GM19239 (cell line): ENCODE results near the gene CLIC3.

Experiments
- DNase-seq: peaks from one replicate; pipeline ENCODE4 v3.0.0; 2011; ENCODE audit warnings: low spot score; ENCODE audit not compliant: insufficient read length
- FAIRE-seq: peaks from 2 replicates; lab custom pipeline; 2011; peaks lifted over from hg19 to GRCh38; lab: Jason Lieb, UNC

The CLIC3 gene

DNA sequence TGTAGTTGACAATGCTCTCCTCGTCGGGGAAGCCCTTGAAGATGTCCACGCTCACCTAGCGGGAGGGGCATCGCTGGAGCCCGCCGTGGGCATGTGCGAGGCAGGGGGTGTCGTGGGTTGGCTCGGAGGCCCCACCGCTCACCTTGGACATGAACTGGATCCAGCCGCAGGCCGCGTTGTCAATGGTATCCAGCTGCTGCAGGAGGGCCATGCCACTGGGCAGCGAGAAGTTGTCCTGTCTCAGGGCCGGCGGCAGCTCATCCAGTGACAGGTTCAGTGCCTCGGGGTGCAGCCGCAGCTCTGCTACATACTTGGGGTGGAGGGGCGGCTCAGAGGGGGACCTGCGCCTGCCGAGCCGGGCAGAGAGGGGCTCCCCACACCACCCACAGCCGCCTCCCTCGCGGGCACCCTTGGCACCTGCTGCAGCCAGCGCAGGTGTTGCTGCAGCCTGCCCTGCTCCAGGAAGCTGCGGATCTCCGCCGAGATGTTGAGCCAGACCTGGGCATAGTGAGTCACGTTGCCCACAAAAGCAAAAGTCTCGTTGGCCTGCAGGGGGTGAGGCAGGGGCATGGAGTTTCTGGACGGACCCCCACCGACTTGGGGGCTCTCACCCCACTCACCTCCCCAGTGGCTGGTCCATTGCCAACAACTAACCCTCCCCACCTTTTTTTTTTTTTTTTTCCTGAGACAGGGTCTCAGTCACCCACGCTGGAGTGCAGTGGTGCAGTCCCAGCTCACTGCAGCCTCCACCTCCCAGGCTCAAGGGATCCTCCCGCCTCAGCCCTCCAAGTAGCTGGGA lies 22.6 kb upstream of the CLIC3 start:
- FAIRE-seq (no peak), DNase-seq (no peak)

- FAIRE-seq = no peak
- DNase-seq = no peak
Observed at GRCh38 chr9:137017791-137018497, 21.6 kb upstream of the CLIC3 start.

- no peak for FAIRE-seq
- DNase-seq = no peak
Observed at GRCh38 chr9:137017071-137017470, 20.7 kb upstream of the CLIC3 start.

- DNase-seq (no peak), FAIRE-seq (no peak)
Observed at GRCh38 chr9:137016436-137016835, 20.1 kb upstream of the CLIC3 start.

- DNase-seq (no peak), FAIRE-seq (no peak)
Observed at GRCh38 chr9:137015976-137016375, 19.6 kb upstream of the CLIC3 start.

- no peak for FAIRE-seq
- DNase-seq = no peak
Observed at GRCh38 chr9:137015540-137015930, 19.2 kb upstream of the CLIC3 start.

- no peak for DNase-seq
- FAIRE-seq = no peak
Observed at GRCh38 chr9:137014776-137015539, 18.6 kb upstream of the CLIC3 start.

DNA sequence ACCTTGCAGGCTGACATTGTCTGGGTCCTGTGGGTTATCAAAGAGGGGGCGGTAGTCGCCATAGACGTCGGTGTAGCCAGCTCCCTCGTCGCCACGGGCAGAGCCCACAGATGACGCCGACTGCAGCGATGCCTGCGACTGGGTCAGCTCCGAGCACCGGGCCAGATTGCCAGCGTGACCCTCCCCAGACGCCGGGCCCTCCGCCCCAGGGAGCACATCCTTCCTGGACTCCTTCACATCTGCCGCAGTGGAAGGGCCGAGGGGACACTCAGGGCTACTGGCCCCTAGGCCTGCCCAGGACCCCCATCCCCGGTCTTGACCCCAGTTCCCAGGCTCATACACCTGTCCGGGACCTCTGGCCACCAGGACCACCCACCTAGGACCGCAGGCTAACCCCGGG lies 17.8 kb upstream of the CLIC3 start:
- DNase-seq (no peak), FAIRE-seq (no peak)

GRCh38 chr9:137013571-137013940 lies 17.2 kb upstream of the CLIC3 start:
- DNase-seq (no peak), FAIRE-seq (no peak)

GRCh38 chr9:137012694-137013570 lies 16.6 kb upstream of the CLIC3 start:
- FAIRE-seq = no peak
- DNase-seq = no peak

- FAIRE-seq = no peak
- no peak for DNase-seq
Observed at GRCh38 chr9:137011907-137012675, 15.7 kb upstream of the CLIC3 start.

DNA sequence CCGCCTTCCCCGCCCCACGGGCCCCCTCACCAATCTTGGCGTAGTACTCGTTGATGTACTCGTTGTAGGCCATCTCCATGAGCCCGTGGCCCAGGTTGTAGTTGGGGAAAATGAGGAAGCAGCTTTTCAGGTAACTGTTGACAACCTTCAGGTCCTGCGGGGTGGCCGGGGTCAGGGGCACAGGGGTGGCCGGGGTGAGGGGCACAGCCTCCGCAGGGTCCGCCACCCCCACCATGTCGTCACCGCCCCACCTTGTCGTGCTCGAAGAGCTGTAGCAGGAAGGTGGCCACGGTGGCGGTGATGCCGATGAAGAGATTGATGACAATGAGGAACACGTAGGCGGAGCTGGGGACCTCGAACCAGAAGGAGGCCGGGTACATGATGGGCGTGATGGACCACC lies 14.8 kb upstream of the CLIC3 start:
- DNase-seq = no peak
- FAIRE-seq = no peak

DNA sequence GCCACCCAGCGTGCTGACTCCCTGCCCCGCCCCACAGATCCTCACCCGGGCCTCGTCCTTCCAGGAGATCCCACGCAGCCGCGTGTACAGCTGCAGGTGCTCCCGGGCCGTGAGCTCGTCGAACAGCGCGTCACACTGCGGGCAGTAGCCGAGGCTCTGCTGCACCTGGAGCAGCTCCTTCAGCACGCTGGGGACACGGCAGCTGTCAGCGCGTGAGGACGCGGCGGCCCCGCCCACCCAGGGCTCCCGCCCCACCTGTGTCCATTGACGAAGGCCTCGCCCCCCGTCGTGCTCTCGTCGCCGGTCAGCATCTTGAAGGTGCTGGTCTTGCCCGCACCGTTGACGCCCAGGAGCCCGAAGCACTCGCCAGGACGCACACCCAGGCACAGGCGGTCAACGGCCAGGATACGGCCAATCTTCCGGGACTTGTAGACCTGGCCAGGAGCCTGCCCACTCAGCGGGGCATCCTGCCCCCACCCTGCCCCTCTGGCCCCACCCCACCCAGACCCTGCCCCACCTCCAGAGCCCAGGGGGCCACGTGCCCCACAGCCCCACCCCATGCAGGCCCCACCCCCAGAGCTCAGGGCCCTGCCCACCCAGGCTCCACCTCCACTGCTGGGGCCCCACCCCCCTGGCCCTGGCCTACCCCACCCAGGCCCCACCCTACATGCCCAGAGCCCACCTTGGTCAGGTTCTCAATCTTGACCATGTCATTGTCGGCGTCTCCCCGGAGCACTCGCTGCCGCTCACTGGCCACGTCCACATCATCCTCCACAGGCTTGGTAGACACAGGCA lies 13.8 kb upstream of the CLIC3 start:
- DNase-seq (no peak), FAIRE-seq (no peak)

- no peak for FAIRE-seq
Observed at GRCh38 chr9:137009217-137009616, 12.8 kb upstream of the CLIC3 start.

GRCh38 chr9:137008312-137008711 lies 11.9 kb upstream of the CLIC3 start:
- no peak for FAIRE-seq
- no peak for DNase-seq

More at GRCh38 chr9:137009217-137009616, 12.8 kb upstream of the CLIC3 start:
- no peak for DNase-seq

- no peak for FAIRE-seq
- DNase-seq = no peak
Observed at GRCh38 chr9:137007816-137008270, 11.5 kb upstream of the CLIC3 start.

GRCh38 chr9:137007108-137007815 lies 10.9 kb upstream of the CLIC3 start:
- DNase-seq (no peak), FAIRE-seq (no peak)
